RWPE2 (cell line): Measurements from ENCODE around the gene MAP4K3.

Source experiments
- ATAC-seq: fragments of 200-7000 bp; cut with Tn5 transposase; 3 replicates; pipeline ENCODE4 v1.9.1; 2021; ENCODE audit warnings: low read depth
- DNase-seq: peaks from one replicate; pipeline ENCODE4 v3.0.0-alpha.2; 2020; ENCODE audit warnings: low spot score
- H3K27ac ChIP-seq: fragments of 450-650 bp; 2 replicates; pipeline ENCODE4 v1.5.1; 2017; ENCODE audit warnings: mild to moderate bottlenecking; ENCODE audit not compliant: poor library complexity, severe bottlenecking
- H3K27me3 ChIP-seq: fragments of 250-450 bp; sonication (Bioruptor Pico); 2 replicates; pipeline ENCODE4 v1.5.1; 2021; ENCODE audit warnings: mild to moderate bottlenecking, moderate library complexity; ENCODE audit not compliant: insufficient read depth, poor library complexity, severe bottlenecking
- H3K36me3 ChIP-seq: fragments of 250-450 bp; sonication (Bioruptor Pico); 2 replicates; pipeline ENCODE4 v1.5.1; 2020; ENCODE audit warnings: low read depth, mild to moderate bottlenecking, moderate library complexity
- H3K4me1 ChIP-seq: fragments of 250-450 bp; sonication (Bioruptor Pico); 2 replicates; pipeline ENCODE4 v1.5.1; 2021; ENCODE audit warnings: mild to moderate bottlenecking, moderate library complexity; ENCODE audit not compliant: insufficient read depth, poor library complexity, severe bottlenecking
- H3K4me3 ChIP-seq: fragments of 250-450 bp; sonication (Bioruptor Pico); 2 replicates; pipeline ENCODE4 v1.5.1; 2021; ENCODE audit warnings: mild to moderate bottlenecking, moderate library complexity; ENCODE audit not compliant: severe bottlenecking
- H3K9me3 ChIP-seq: fragments of 250-450 bp; sonication (Bioruptor Pico); 2 replicates; pipeline ENCODE4 v1.5.1; 2021; ENCODE audit warnings: mild to moderate bottlenecking, moderate library complexity; ENCODE audit not compliant: severe bottlenecking
- TF ChIP-seq, protein P1 (sequence below): fragments of 450-650 bp; IDR thresholded peaks from one replicate; pipeline ENCODE4 v1.5.1; 2017; ENCODE audit warnings: mild to moderate bottlenecking, moderate library complexity; ENCODE audit not compliant: poor library complexity, severe bottlenecking

Gene MAP4K3

DNA sequence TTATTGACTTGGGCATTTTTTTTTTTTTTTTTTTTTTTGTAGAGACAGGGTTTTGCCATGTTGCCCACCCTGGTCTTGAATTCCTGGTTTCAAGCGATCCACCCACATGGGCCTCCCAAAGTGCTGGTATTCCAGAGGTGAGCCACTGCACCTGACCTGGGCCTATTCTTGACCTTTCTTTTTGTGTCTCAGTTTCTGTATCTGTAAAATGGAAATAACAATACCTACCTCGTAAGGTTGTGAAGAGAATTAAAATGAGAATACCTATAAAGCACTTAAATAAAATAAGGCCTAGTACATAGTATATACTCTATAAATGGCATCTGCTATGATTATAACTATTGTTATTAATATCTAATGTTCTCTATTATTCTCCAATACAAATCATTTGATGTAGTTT lies 15.7 kb downstream of the MAP4K3 start:
- no peaks in the 10 kb centered on the region for H3K36me3 ChIP-seq
- H3K27me3 ChIP-seq, result no peaks in the 10 kb centered on the region
- no peaks in the 10 kb centered on the region for H3K9me3 ChIP-seq
- H3K4me3 ChIP-seq, result no peak overlapping the region
- H3K27ac ChIP-seq, result no peak overlapping the region
- no peak for ATAC-seq
- H3K4me1 ChIP-seq, result peaks cover 3% of the 10 kb centered on the region
- DNase-seq, result no peak
- TF ChIP-seq, protein P1, sequence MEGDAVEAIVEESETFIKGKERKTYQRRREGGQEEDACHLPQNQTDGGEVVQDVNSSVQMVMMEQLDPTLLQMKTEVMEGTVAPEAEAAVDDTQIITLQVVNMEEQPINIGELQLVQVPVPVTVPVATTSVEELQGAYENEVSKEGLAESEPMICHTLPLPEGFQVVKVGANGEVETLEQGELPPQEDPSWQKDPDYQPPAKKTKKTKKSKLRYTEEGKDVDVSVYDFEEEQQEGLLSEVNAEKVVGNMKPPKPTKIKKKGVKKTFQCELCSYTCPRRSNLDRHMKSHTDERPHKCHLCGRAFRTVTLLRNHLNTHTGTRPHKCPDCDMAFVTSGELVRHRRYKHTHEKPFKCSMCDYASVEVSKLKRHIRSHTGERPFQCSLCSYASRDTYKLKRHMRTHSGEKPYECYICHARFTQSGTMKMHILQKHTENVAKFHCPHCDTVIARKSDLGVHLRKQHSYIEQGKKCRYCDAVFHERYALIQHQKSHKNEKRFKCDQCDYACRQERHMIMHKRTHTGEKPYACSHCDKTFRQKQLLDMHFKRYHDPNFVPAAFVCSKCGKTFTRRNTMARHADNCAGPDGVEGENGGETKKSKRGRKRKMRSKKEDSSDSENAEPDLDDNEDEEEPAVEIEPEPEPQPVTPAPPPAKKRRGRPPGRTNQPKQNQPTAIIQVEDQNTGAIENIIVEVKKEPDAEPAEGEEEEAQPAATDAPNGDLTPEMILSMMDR, result no peak

DNA sequence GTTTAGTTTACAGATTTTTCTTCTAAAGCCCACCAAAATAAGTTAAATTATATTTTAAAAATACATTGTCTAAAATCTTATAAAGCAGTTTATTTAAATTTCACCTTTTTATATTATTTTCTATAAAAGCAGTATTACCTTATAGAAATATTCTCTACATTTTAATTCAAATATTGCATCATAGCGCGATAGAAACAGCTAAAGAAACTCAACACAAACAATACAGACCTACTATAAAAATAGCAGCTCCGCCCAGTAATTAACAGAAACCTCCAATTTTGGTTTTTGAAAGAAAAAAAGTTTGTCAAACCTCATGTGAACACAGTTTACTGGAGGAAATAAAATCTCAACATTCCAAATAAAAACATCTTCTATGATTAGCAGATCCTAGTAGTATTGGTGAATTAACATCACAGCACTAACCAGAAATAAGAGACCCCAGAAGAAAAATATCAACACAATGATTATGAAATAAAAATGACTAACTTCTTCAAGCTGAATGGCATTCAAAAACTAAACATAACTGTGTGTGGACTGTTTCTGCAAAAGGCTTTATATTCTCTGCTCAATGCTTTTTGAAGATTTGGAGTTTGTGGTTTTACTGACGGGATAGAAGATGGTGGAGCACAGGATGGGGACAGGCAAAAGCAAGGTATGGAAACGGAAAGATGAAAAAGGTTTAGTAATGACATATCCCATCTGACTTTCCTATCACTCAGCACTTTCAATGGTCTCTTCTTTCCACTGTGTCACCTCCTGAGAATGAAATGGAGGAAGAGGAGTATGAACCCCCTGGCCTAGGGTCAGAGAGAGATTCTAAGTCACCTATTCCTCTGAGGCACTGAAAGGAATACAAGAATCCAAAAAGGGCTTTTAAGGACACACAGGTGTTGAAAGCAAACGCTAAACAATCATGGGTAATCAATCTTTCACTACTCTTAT lies 17.5 kb downstream of the MAP4K3 start:
- Histone ChIP-seq H3K4me3 (no peak overlapping the region), H3K4me1 (peaks cover 3% of the 10 kb centered on the region), H3K36me3 (no peaks in the 10 kb centered on the region), H3K9me3 (no peaks in the 10 kb centered on the region), H3K27me3 (no peaks in the 10 kb centered on the region), H3K27ac (no peak overlapping the region)
- ATAC-seq, result no peak
- DNase-seq, result no peak
- TF ChIP-seq, protein P1, result no peak

- TF ChIP-seq, protein P1, result no peak
- no peaks in the 10 kb centered on the region for H3K27me3 ChIP-seq
- peaks cover 3% of the 10 kb centered on the region for H3K4me1 ChIP-seq
- no peak for ATAC-seq
- no peaks in the 10 kb centered on the region for H3K36me3 ChIP-seq
- DNase-seq, result no peak
- no peaks in the 10 kb centered on the region for H3K9me3 ChIP-seq
- no peak overlapping the region for H3K27ac ChIP-seq
- H3K4me3 ChIP-seq, result no peak overlapping the region
Measured at GRCh38 chr2:39418491-39418890, 18.6 kb downstream of the MAP4K3 start.

GRCh38 chr2:39416140-39416539 lies 20.9 kb downstream of the MAP4K3 start:
- TF ChIP-seq, protein P1, result no peak
- Histone ChIP-seq H3K27me3 (no peaks in the 10 kb centered on the region), H3K9me3 (no peaks in the 10 kb centered on the region), H3K27ac (no peak overlapping the region), H3K4me3 (no peak overlapping the region), H3K4me1 (peaks cover 17% of the 10 kb centered on the region), H3K36me3 (no peaks in the 10 kb centered on the region)
- ATAC-seq (no peak), DNase-seq (no peak)
